Hepatocyte (in vitro differentiated cells): ENCODE measurements around the gene KAT7. TPM values are rescaled to one million over a fixed set of nuclear protein-coding genes. Genes with fewer than 3 reads are reported as not detected.

Experiments
- DNase-seq: peaks from one replicate; pipeline ENCODE4 v3.0.0-alpha.2; 2016; ENCODE audit warnings: low spot score
- H2AFZ ChIP-seq: fragments of 200-600 bp; sonication (generic); 2 replicates; pipeline ENCODE4 v1.6.0; 2016; ENCODE audit warnings: antibody characterized with exemption, mild to moderate bottlenecking
- H3K27ac ChIP-seq: fragments of 200-600 bp; sonication (generic); 2 replicates; pipeline ENCODE4 v1.5.1; 2016; ENCODE audit warnings: mild to moderate bottlenecking
- H3K27me3 ChIP-seq: fragments of 200-600 bp; sonication (generic); 2 replicates; pipeline ENCODE4 v1.6.1; 2016
- H3K36me3 ChIP-seq: fragments of 200-600 bp; sonication (generic); replicated peaks from 2 replicates; pipeline ENCODE4 v1.5.1; 2016; ENCODE audit warnings: low read depth; ENCODE audit not compliant: insufficient read depth
- H3K4me1 ChIP-seq: fragments of 200-600 bp; sonication (generic); 2 replicates; pipeline ENCODE4 v1.5.1; 2016; ENCODE audit warnings: mild to moderate bottlenecking, moderate library complexity; ENCODE audit not compliant: insufficient read depth
- H3K4me2 ChIP-seq: fragments of 200-600 bp; sonication (generic); 2 replicates; pipeline ENCODE4 v1.6.0; 2016
- H3K4me3 ChIP-seq: fragments of 200-600 bp; sonication (generic); 2 replicates; pipeline ENCODE4 v1.5.1; 2016; ENCODE audit warnings: mild to moderate bottlenecking
- H3K79me2 ChIP-seq: fragments of 200-600 bp; sonication (generic); 2 replicates; pipeline ENCODE4 v1.6.0; 2017; ENCODE audit warnings: mild to moderate bottlenecking
- H3K9me2 ChIP-seq: fragments of 200-600 bp; sonication (generic); replicated peaks from 2 replicates; pipeline ENCODE4 v1.6.0; 2017; ENCODE audit warnings: mild to moderate bottlenecking; ENCODE audit not compliant: insufficient read depth
- H3K9me3 ChIP-seq: fragments of 200-600 bp; sonication (generic); 2 replicates; pipeline ENCODE4 v1.5.1; 2016; ENCODE audit warnings: low read depth, mild to moderate bottlenecking
- H4K20me1 ChIP-seq: fragments of 200-600 bp; sonication (generic); 2 replicates; pipeline ENCODE4 v1.6.0; 2016; ENCODE audit warnings: mild to moderate bottlenecking; ENCODE audit not compliant: insufficient read depth, poor library complexity, severe bottlenecking
- CTCF ChIP-seq: fragments of 200-600 bp; sonication (generic); IDR thresholded peaks from 2 replicates; pipeline ENCODE4 v1.5.1; 2016; ENCODE audit warnings: antibody characterized with exemption, mild to moderate bottlenecking; ENCODE audit not compliant: poor library complexity
- EZH2 ChIP-seq: fragments of 200-600 bp; sonication (generic); IDR thresholded peaks from 2 replicates; pipeline ENCODE4 v1.6.1; 2016; ENCODE audit warnings: antibody characterized with exemption, mild to moderate bottlenecking, borderline replicate concordance
- EZH2phosphoT487 ChIP-seq: fragments of 200-600 bp; sonication (generic); IDR thresholded peaks from one replicate; pipeline ENCODE4 v1.6.1; 2018; ENCODE audit warnings: antibody characterized with exemption, mild to moderate bottlenecking, low read depth, moderate library complexity; ENCODE audit not compliant: unreplicated experiment, severe bottlenecking
- WGBS: methylation state at CpG from one replicate; pipeline ENCODE4 v1.1.6; 2016; ENCODE audit warnings: low lambda C conversion rate; ENCODE audit errors: missing lambda C conversion rate; 5-methylcytosine and 5-hydroxymethylcytosine counted together
- polyA plus RNA-seq: library from polyadenylated mRNA; unstranded; fragments of >200 nt; fragmentation: Nextera tagmentation; extraction: Ambion mirVana; gene quantifications from 2 replicates; pipeline ENCODE4 v1.2.1, GENCODE V29; 2016
- total RNA-seq: library from RNA; depleted of rRNA; stranded (reverse); fragments of >200 nt; gene quantifications from 2 replicates; pipeline ENCODE4 v1.2.3, GENCODE V29; 2014

The KAT7 gene
- total and polyA plus RNA-seq, 2 experiments from 2014 or later: 21.4 to 30.1 TPM

GRCh38 chr17:49882434-49882833 is 94.0 kb downstream of the KAT7 start:
- H3K4me1 ChIP-seq: peaks cover 25% of the 10 kb centered on the region
- H3K4me3 ChIP-seq: no peak overlapping the region
- DNase-seq: no peak
- no peaks in the 10 kb centered on the region for H3K79me2 ChIP-seq
- no peaks in the 10 kb centered on the region for H4K20me1 ChIP-seq
- H3K9me2 ChIP-seq: no peaks in the 10 kb centered on the region
- no peak overlapping the region for H3K4me2 ChIP-seq
- no peaks in the 10 kb centered on the region for H3K36me3 ChIP-seq
- no peak overlapping the region for H2AFZ ChIP-seq
- peaks cover 29% of the 10 kb centered on the region for H3K27me3 ChIP-seq
- 65% methylated on average over 7 of the region's 7 CpGs for WGBS
- no peak overlapping the region for H3K27ac ChIP-seq
- TF ChIP-seq EZH2phosphoT487 (no peak), CTCF (no peak), EZH2 (no peak)
- no peaks in the 10 kb centered on the region for H3K9me3 ChIP-seq

Other genes with a start within 250 kb of the KAT7 start
- gene NXPH3, start 212.8 kb upstream of the KAT7 start, total RNA-seq: 0.40 and 1.2 TPM in 2 replicates
- gene NXPH3, start 212.8 kb upstream of the KAT7 start, polyA plus RNA-seq: 0.21 and 0.77 TPM in 2 replicates
- gene SPOP, start 110.6 kb upstream of the KAT7 start, total RNA-seq: 46.5 and 51.2 TPM in 2 replicates
- 65.7 and 77.3 TPM in 2 replicates for gene SPOP, start 110.6 kb upstream of the KAT7 start, polyA plus RNA-seq
- gene SLC35B1, start 80.7 kb upstream of the KAT7 start, total RNA-seq: 99.8 and 141 TPM in 2 replicates
- gene SLC35B1, start 80.7 kb upstream of the KAT7 start, polyA plus RNA-seq: 98.1 and 113 TPM in 2 replicates
- gene FAM117A, start 24.6 kb upstream of the KAT7 start, total RNA-seq: 14.9 and 18.7 TPM in 2 replicates
- 27.9 and 29.1 TPM in 2 replicates for gene FAM117A, start 24.6 kb upstream of the KAT7 start, polyA plus RNA-seq
- not detected in 2 replicates for gene TAC4, start 59.4 kb downstream of the KAT7 start, total RNA-seq
- gene TAC4, start 59.4 kb downstream of the KAT7 start, polyA plus RNA-seq: not detected in 2 replicates
- gene DLX4, start 180.5 kb downstream of the KAT7 start, total RNA-seq: 0.17 and 0.32 TPM in 2 replicates
- gene DLX4, start 180.5 kb downstream of the KAT7 start, polyA plus RNA-seq: 1.4 and 3.7 TPM in 2 replicates
- gene DLX3, start 206.5 kb downstream of the KAT7 start, total RNA-seq: 0.37 and 0.88 TPM in 2 replicates
- 0.55 and 1.1 TPM in 2 replicates for gene DLX3, start 206.5 kb downstream of the KAT7 start, polyA plus RNA-seq